GM23338 (cell line): ENCODE measurements around the gene GDPD4. TPM values are rescaled to one million over a fixed set of nuclear protein-coding genes. Genes with fewer than 3 reads are reported as not detected.

ENCODE experiments used
- ATAC-seq: fragments of 200-7000 bp; cut with Tn5 transposase; 3 replicates; pipeline ENCODE4 v1.9.1; 2020
- DNase-seq: peaks from one replicate; pipeline ENCODE4 v3.0.0-alpha.2; 2015; ENCODE audit warnings: low spot score
- H2AFZ ChIP-seq: fragments of 200-600 bp; sonication (generic); 2 replicates; pipeline ENCODE4 v1.8.0; 2016; ENCODE audit warnings: antibody characterized with exemption, mild to moderate bottlenecking, moderate library complexity
- H3F3A ChIP-seq: fragments of 200-600 bp; sonication (generic); replicated peaks from 2 replicates; pipeline ENCODE4 v1.8.0; 2017; ENCODE audit warnings: antibody characterized with exemption, mixed run types, low read depth
- H3K27ac ChIP-seq: fragments of 200-600 bp; sonication (generic); 2 replicates; pipeline ENCODE4 v1.6.1; 2016; ENCODE audit warnings: low read depth
- H3K27me3 ChIP-seq: fragments of 200-600 bp; sonication (generic); 2 replicates; pipeline ENCODE4 v1.8.0; 2016; ENCODE audit warnings: mild to moderate bottlenecking, mixed run types, moderate library complexity; ENCODE audit not compliant: insufficient read depth
- H3K36me3 ChIP-seq: fragments of 200-600 bp; sonication (generic); 2 replicates; pipeline ENCODE4 v1.8.0; 2016; ENCODE audit warnings: mild to moderate bottlenecking; ENCODE audit not compliant: insufficient read depth
- H3K4me1 ChIP-seq: fragments of 200-600 bp; sonication (generic); 2 replicates; pipeline ENCODE4 v1.8.0; 2016; ENCODE audit warnings: mild to moderate bottlenecking, moderate library complexity; ENCODE audit not compliant: insufficient read depth
- H3K4me2 ChIP-seq: fragments of 200-600 bp; sonication (generic); 2 replicates; pipeline ENCODE4 v1.7.1; 2017; ENCODE audit warnings: mixed run types
- H3K4me3 ChIP-seq: fragments of 200-600 bp; sonication (generic); 2 replicates; pipeline ENCODE4 v1.6.1; 2016; ENCODE audit warnings: mixed run types
- H3K79me2 ChIP-seq: fragments of 200-600 bp; sonication (generic); replicated peaks from 2 replicates; pipeline ENCODE4 v1.8.0; 2017; ENCODE audit warnings: mild to moderate bottlenecking; ENCODE audit not compliant: insufficient read depth
- H3K9me2 ChIP-seq: fragments of 200-600 bp; sonication (generic); 2 replicates; pipeline ENCODE4 v1.8.0; 2017; ENCODE audit not compliant: insufficient read depth
- H4K20me1 ChIP-seq: fragments of 200-600 bp; sonication (generic); replicated peaks from 2 replicates; pipeline ENCODE4 v1.8.0; 2017; ENCODE audit warnings: mild to moderate bottlenecking; ENCODE audit not compliant: insufficient read depth
- H3K27ac Mint-ChIP-seq: 2 replicates; pipeline ENCODE4 v1.8.0; 2020; ENCODE audit warnings: inconsistent platforms, mild to moderate bottlenecking, moderate library complexity, mixed read lengths
- H3K27me3 Mint-ChIP-seq: 3 replicates; pipeline ENCODE4 v1.8.0; 2022; ENCODE audit warnings: low read depth, mild to moderate bottlenecking, moderate library complexity, mixed read lengths, inconsistent platforms; ENCODE audit not compliant: insufficient read depth, poor library complexity
- H3K36me3 Mint-ChIP-seq: 3 replicates; pipeline ENCODE4 v1.8.0; 2021; ENCODE audit warnings: low read depth, mild to moderate bottlenecking, inconsistent platforms, moderate library complexity, mixed read lengths
- H3K4me1 Mint-ChIP-seq: 3 replicates; pipeline ENCODE4 v1.8.0; 2020; ENCODE audit warnings: mild to moderate bottlenecking, inconsistent platforms, mixed read lengths
- H3K4me3 Mint-ChIP-seq: 3 replicates; pipeline ENCODE4 v1.8.0; 2021; ENCODE audit warnings: moderate library complexity, mild to moderate bottlenecking, inconsistent platforms, mixed read lengths
- H3K9me3 Mint-ChIP-seq: 3 replicates; pipeline ENCODE4 v1.8.0; 2020; ENCODE audit warnings: moderate library complexity, mild to moderate bottlenecking, inconsistent platforms, mixed read lengths
- CREB1 ChIP-seq: fragments of 250-450 bp; sonication (Bioruptor Pico); IDR thresholded peaks from 2 replicates; pipeline ENCODE4 v1.5.0; 2020; ENCODE audit warnings: low read depth, mild to moderate bottlenecking, moderate library complexity
- EZH2 ChIP-seq: fragments of 200-600 bp; sonication (generic); IDR thresholded peaks from one replicate; pipeline ENCODE4 v1.8.0; 2017; ENCODE audit warnings: antibody characterized with exemption, mild to moderate bottlenecking, low read depth; ENCODE audit not compliant: unreplicated experiment
- EZH2phosphoT487 ChIP-seq: fragments of 200-600 bp; sonication (generic); IDR thresholded peaks from one replicate; pipeline ENCODE4 v1.8.1; 2018; ENCODE audit warnings: antibody characterized with exemption; ENCODE audit not compliant: unreplicated experiment
- JUNB ChIP-seq: IDR thresholded peaks from one replicate; pipeline ENCODE4 v1.6.1; 2016; ENCODE audit warnings: antibody characterized with exemption; ENCODE audit not compliant: unreplicated experiment
- NANOG ChIP-seq: IDR thresholded peaks from 2 replicates; pipeline ENCODE4 v1.6.1; 2016; ENCODE audit warnings: antibody characterized with exemption, borderline replicate concordance
- POLR2AphosphoS5 ChIP-seq: IDR thresholded peaks from 2 replicates; pipeline ENCODE4 v1.6.1; 2016; ENCODE audit warnings: antibody characterized with exemption, low read depth
- STAT1 ChIP-seq: IDR thresholded peaks from one replicate; pipeline ENCODE4 v1.6.1; 2016; ENCODE audit warnings: antibody characterized with exemption; ENCODE audit not compliant: unreplicated experiment
- ZNF114 ChIP-seq: fragments of 250-450 bp; sonication (Bioruptor Pico); IDR thresholded peaks from 2 replicates; pipeline ENCODE4 v1.5.0; 2020; ENCODE audit warnings: mild to moderate bottlenecking, moderate library complexity
- ZNF331 ChIP-seq: fragments of 250-450 bp; sonication (Bioruptor Pico); IDR thresholded peaks from 2 replicates; pipeline ENCODE4 v1.5.0; 2020; ENCODE audit warnings: low read depth, mild to moderate bottlenecking, moderate library complexity
- polyA plus RNA-seq: library from polyadenylated mRNA; unstranded; fragments of >200 nt; fragmentation: Nextera tagmentation; extraction: Ambion mirVana; gene quantifications from 2 replicates; pipeline ENCODE4 v1.2.1, GENCODE V29; 2016
- total RNA-seq: library from RNA; depleted of rRNA; stranded (reverse); fragments of >200 nt; shearing (Covaris generic); gene quantifications from 2 replicates; pipeline ENCODE4 v1.2.3, GENCODE V29; 2014
- TF ChIP-seq, protein P1 (sequence below), 2 experiments: fragments of 200-600 bp in 1 of 2; sonication (generic) in 1 of 2; conservative IDR thresholded peaks; 2 replicates each; pipeline versions ENCODE4 v1.5.1 to v1.6.1; 2016 to 2017; ENCODE audit warnings: antibody characterized with exemption in 2 of 2, low read depth in 2 of 2, mild to moderate bottlenecking in 2 of 2, moderate library complexity in 1 of 2
- TF ChIP-seq, protein P2 (sequence below): IDR thresholded peaks from 2 replicates; pipeline ENCODE4 v1.6.1; 2016; ENCODE audit warnings: antibody characterized with exemption
- TF ChIP-seq, protein P3 (sequence below): fragments of 250-450 bp; sonication (Bioruptor Pico); IDR thresholded peaks from 2 replicates; pipeline ENCODE4 v1.5.0; 2020; ENCODE audit warnings: mild to moderate bottlenecking, moderate library complexity
- TF ChIP-seq, protein P4 (sequence below): IDR thresholded peaks from one replicate; pipeline ENCODE4 v1.6.1; 2018; ENCODE audit warnings: antibody characterized with exemption; ENCODE audit not compliant: unreplicated experiment

GDPD4 gene
- total and polyA plus RNA-seq, 2 experiments from 2014 or later: not detected

GRCh38 chr11:77266766-77267165, 34.7 kb downstream of the GDPD4 start:
- no peaks in the 10 kb centered on the region; the same call in 1 of the 2 replicates for H3K4me1 ChIP-seq
- TF ChIP-seq, protein P1, sequence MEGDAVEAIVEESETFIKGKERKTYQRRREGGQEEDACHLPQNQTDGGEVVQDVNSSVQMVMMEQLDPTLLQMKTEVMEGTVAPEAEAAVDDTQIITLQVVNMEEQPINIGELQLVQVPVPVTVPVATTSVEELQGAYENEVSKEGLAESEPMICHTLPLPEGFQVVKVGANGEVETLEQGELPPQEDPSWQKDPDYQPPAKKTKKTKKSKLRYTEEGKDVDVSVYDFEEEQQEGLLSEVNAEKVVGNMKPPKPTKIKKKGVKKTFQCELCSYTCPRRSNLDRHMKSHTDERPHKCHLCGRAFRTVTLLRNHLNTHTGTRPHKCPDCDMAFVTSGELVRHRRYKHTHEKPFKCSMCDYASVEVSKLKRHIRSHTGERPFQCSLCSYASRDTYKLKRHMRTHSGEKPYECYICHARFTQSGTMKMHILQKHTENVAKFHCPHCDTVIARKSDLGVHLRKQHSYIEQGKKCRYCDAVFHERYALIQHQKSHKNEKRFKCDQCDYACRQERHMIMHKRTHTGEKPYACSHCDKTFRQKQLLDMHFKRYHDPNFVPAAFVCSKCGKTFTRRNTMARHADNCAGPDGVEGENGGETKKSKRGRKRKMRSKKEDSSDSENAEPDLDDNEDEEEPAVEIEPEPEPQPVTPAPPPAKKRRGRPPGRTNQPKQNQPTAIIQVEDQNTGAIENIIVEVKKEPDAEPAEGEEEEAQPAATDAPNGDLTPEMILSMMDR (conservative IDR thresholded peaks at IDR 0.05; ENCODE audit: low read depth in 2 of 2): no peak
- TF ChIP-seq EZH2 (no peak), EZH2phosphoT487 (no peak), JUNB (no peak), CREB1 (CRISPR knock-in tag) (no peak), ZNF331 (CRISPR knock-in tag) (no peak), ZNF114 (CRISPR knock-in tag) (no peak), POLR2AphosphoS5 (no peak), STAT1 (no peak), NANOG (no peak)
- TF ChIP-seq, protein P2, sequence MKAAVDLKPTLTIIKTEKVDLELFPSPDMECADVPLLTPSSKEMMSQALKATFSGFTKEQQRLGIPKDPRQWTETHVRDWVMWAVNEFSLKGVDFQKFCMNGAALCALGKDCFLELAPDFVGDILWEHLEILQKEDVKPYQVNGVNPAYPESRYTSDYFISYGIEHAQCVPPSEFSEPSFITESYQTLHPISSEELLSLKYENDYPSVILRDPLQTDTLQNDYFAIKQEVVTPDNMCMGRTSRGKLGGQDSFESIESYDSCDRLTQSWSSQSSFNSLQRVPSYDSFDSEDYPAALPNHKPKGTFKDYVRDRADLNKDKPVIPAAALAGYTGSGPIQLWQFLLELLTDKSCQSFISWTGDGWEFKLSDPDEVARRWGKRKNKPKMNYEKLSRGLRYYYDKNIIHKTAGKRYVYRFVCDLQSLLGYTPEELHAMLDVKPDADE: no peak
- TF ChIP-seq, protein P3, sequence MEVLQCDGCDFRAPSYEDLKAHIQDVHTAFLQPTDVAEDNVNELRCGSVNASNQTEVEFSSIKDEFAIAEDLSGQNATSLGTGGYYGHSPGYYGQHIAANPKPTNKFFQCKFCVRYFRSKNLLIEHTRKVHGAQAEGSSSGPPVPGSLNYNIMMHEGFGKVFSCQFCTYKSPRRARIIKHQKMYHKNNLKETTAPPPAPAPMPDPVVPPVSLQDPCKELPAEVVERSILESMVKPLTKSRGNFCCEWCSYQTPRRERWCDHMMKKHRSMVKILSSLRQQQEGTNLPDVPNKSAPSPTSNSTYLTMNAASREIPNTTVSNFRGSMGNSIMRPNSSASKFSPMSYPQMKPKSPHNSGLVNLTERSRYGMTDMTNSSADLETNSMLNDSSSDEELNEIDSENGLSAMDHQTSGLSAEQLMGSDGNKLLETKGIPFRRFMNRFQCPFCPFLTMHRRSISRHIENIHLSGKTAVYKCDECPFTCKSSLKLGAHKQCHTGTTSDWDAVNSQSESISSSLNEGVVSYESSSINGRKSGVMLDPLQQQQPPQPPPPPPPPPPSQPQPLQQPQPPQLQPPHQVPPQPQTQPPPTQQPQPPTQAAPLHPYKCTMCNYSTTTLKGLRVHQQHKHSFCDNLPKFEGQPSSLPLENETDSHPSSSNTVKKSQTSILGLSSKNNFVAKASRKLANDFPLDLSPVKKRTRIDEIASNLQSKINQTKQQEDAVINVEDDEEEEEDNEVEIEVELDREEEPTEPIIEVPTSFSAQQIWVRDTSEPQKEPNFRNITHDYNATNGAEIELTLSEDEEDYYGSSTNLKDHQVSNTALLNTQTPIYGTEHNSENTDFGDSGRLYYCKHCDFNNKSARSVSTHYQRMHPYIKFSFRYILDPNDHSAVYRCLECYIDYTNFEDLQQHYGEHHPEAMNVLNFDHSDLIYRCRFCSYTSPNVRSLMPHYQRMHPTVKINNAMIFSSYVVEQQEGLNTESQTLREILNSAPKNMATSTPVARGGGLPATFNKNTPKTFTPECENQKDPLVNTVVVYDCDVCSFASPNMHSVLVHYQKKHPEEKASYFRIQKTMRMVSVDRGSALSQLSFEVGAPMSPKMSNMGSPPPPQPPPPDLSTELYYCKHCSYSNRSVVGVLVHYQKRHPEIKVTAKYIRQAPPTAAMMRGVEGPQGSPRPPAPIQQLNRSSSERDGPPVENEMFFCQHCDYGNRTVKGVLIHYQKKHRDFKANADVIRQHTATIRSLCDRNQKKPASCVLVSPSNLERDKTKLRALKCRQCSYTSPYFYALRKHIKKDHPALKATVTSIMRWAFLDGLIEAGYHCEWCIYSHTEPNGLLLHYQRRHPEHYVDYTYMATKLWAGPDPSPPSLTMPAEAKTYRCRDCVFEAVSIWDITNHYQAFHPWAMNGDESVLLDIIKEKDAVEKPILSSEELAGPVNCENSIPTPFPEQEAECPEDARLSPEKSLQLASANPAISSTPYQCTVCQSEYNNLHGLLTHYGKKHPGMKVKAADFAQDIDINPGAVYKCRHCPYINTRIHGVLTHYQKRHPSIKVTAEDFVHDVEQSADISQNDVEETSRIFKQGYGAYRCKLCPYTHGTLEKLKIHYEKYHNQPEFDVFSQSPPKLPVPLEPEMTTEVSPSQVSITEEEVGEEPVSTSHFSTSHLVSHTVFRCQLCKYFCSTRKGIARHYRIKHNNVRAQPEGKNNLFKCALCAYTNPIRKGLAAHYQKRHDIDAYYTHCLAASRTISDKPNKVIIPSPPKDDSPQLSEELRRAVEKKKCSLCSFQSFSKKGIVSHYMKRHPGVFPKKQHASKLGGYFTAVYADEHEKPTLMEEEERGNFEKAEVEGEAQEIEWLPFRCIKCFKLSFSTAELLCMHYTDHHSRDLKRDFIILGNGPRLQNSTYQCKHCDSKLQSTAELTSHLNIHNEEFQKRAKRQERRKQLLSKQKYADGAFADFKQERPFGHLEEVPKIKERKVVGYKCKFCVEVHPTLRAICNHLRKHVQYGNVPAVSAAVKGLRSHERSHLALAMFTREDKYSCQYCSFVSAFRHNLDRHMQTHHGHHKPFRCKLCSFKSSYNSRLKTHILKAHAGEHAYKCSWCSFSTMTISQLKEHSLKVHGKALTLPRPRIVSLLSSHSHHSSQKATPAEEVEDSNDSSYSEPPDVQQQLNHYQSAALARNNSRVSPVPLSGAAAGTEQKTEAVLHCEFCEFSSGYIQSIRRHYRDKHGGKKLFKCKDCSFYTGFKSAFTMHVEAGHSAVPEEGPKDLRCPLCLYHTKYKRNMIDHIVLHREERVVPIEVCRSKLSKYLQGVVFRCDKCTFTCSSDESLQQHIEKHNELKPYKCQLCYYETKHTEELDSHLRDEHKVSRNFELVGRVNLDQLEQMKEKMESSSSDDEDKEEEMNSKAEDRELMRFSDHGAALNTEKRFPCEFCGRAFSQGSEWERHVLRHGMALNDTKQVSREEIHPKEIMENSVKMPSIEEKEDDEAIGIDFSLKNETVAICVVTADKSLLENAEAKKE: no peak
- TF ChIP-seq, protein P4, sequence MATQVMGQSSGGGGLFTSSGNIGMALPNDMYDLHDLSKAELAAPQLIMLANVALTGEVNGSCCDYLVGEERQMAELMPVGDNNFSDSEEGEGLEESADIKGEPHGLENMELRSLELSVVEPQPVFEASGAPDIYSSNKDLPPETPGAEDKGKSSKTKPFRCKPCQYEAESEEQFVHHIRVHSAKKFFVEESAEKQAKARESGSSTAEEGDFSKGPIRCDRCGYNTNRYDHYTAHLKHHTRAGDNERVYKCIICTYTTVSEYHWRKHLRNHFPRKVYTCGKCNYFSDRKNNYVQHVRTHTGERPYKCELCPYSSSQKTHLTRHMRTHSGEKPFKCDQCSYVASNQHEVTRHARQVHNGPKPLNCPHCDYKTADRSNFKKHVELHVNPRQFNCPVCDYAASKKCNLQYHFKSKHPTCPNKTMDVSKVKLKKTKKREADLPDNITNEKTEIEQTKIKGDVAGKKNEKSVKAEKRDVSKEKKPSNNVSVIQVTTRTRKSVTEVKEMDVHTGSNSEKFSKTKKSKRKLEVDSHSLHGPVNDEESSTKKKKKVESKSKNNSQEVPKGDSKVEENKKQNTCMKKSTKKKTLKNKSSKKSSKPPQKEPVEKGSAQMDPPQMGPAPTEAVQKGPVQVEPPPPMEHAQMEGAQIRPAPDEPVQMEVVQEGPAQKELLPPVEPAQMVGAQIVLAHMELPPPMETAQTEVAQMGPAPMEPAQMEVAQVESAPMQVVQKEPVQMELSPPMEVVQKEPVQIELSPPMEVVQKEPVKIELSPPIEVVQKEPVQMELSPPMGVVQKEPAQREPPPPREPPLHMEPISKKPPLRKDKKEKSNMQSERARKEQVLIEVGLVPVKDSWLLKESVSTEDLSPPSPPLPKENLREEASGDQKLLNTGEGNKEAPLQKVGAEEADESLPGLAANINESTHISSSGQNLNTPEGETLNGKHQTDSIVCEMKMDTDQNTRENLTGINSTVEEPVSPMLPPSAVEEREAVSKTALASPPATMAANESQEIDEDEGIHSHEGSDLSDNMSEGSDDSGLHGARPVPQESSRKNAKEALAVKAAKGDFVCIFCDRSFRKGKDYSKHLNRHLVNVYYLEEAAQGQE: no peak
- no peaks in the 10 kb centered on the region for H3K9me2 ChIP-seq
- no peaks in the 10 kb centered on the region for H4K20me1 ChIP-seq
- no peak overlapping the region for H3K4me3 ChIP-seq
- H3F3A ChIP-seq: no peaks in the 10 kb centered on the region
- no peaks in the 10 kb centered on the region for H3K27me3 ChIP-seq
- no peak for ATAC-seq
- H3K36me3 ChIP-seq: no peaks in the 10 kb centered on the region
- H3K4me1 Mint-ChIP-seq: peaks cover 3% of the 10 kb centered on the region; the same call in 2 of the 3 replicates
- H3K27ac ChIP-seq: no peak overlapping the region
- no peaks in the 10 kb centered on the region for H3K27me3 Mint-ChIP-seq
- H3K9me3 Mint-ChIP-seq: peaks cover 8% of the 10 kb centered on the region; the same call in 2 of the 3 replicates
- peaks cover 2% of the 10 kb centered on the region; the same call in 2 of the 3 replicates for H3K36me3 Mint-ChIP-seq
- H3K27ac Mint-ChIP-seq: no peak overlapping the region
- H3K79me2 ChIP-seq: no peaks in the 10 kb centered on the region
- H2AFZ ChIP-seq: no peak overlapping the region
- no peak overlapping the region for H3K4me3 Mint-ChIP-seq
- no peak overlapping the region for H3K4me2 ChIP-seq
- no peak for DNase-seq
